ENCODE data around the gene CCDC102A. TPM values are rescaled to one million over a fixed set of nuclear protein-coding genes. Genes with fewer than 3 reads are reported as not detected.

Gene CCDC102A
- total RNA-seq, 3 donors from 2014 or later: 1.2 to 16.2 (median 2.5) TPM

DNA sequence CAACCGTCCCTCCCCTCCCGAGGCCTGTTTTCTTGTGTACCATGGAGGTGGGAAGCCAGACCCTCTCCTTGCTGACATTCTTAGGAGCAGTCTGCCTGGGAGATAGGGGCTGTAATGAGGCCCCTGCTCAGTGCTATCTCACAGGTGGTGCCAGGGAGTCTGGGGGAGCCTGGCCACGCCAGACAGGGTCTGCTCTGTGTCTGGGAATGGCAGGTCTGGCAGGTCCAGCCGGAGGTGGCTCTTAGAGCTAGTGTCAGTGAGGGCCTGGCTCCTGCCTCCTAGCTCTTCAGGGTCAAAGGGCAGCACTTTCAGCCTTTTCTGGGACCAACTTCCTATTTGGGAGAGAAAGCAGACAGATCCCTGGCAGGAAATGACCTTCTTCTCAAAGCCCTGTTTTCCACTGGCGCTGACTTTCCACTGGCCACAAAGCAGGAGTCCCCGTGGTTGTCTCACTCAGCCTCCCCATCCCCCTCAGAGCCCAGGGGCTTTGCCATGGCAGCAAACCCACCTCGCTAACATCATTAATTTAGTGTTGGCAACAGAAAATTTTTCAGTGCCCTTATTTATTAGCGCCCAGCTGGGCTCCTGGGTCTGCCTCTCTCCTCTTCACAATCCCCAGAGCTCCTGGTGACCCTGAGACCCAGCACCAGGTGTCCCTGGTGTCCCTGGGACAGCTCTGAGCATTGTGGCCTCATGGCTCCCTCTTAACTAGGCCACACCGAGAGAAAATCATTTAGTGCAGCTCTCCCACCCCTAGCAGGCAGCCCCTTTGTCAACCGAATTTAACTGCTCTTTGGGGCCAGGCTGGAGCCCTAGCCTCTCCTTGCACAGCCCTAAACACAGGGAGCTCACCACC lies 26.1 kb downstream of the CCDC102A start:
- intact Hi-C loops (cut with DNase I, micrococcal nuclease): no loop called here
- Histone ChIP-seq H3K4me3 (no peak overlapping the region), H3K9me3 (no peaks in the 10 kb centered on the region), H3K36me3 (ENCODE audit: low read depth) (no peaks in the 10 kb centered on the region), H3K4me1 (ENCODE audit: low read depth) (no peaks in the 10 kb centered on the region)
- TF ChIP-seq, protein P1, sequence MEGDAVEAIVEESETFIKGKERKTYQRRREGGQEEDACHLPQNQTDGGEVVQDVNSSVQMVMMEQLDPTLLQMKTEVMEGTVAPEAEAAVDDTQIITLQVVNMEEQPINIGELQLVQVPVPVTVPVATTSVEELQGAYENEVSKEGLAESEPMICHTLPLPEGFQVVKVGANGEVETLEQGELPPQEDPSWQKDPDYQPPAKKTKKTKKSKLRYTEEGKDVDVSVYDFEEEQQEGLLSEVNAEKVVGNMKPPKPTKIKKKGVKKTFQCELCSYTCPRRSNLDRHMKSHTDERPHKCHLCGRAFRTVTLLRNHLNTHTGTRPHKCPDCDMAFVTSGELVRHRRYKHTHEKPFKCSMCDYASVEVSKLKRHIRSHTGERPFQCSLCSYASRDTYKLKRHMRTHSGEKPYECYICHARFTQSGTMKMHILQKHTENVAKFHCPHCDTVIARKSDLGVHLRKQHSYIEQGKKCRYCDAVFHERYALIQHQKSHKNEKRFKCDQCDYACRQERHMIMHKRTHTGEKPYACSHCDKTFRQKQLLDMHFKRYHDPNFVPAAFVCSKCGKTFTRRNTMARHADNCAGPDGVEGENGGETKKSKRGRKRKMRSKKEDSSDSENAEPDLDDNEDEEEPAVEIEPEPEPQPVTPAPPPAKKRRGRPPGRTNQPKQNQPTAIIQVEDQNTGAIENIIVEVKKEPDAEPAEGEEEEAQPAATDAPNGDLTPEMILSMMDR (IDR thresholded peaks at IDR 0.05): no peak
- DNase-seq (no peak), ATAC-seq (no peak)

DNA sequence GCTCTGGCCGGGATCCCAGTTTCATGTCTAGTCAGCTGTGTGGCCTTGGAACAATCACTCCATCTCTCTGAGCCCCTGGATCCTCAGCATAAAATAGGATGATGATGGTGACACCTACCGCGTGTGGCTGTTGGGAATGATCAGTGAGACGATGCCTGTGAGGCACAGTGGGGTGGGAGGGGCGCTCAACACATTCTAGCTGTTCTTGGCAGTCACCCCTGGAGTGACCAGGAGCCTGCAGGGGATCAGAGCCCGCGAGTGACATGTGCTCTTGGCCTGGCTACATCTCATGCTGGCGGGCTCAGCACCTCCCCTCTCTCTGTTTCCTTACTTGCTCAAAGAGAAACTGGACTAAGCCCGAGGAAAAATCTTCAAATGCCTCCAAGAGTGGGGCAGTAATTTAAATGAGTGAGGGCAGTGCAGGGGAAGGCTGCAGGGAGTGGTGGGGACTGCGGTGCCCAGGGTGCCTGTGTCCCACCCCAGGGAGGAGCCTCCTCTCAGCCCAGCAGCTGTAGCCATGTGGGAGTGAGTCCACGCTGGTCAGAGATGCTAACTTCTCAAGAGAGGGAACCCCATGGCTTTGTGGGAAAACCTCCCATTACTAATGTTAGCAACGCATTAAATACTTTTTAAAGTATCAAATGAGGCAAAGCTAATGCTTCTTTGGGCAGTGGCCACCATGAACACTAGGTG lies 27.0 kb downstream of the CCDC102A start:
- TF ChIP-seq, protein P1 (IDR thresholded peaks at IDR 0.05): no peak
- no peaks in the 10 kb centered on the region for H3K9me3 ChIP-seq
- no peak for ATAC-seq
- intact Hi-C loops (cut with DNase I, micrococcal nuclease): no loop called here
- no peaks in the 10 kb centered on the region for H3K4me1 ChIP-seq (ENCODE audit: low read depth)
- no peak for DNase-seq
- no peaks in the 10 kb centered on the region for H3K36me3 ChIP-seq (ENCODE audit: low read depth)
- no peak overlapping the region for H3K4me3 ChIP-seq

DNA sequence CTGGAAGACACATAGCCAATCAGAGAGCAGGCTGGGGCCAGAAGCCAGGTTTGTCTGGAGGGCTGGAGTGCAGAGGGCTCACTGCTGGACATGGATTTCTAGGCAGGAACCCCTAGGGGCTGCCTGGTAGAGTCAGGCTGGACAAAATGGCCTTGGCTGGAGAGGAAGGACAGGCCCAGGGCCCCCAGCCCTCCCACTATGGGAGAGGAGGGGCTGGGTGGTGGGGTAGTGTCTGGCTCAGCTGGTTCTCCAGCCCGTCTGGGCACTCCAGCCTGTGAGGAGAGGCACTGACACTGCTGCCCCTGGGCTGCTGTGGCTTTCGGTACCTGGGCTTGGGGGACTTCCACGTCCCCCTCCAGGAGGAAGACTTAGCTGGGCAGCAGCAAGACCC lies 28.3 kb downstream of the CCDC102A start:
- no peak for ATAC-seq

DNA sequence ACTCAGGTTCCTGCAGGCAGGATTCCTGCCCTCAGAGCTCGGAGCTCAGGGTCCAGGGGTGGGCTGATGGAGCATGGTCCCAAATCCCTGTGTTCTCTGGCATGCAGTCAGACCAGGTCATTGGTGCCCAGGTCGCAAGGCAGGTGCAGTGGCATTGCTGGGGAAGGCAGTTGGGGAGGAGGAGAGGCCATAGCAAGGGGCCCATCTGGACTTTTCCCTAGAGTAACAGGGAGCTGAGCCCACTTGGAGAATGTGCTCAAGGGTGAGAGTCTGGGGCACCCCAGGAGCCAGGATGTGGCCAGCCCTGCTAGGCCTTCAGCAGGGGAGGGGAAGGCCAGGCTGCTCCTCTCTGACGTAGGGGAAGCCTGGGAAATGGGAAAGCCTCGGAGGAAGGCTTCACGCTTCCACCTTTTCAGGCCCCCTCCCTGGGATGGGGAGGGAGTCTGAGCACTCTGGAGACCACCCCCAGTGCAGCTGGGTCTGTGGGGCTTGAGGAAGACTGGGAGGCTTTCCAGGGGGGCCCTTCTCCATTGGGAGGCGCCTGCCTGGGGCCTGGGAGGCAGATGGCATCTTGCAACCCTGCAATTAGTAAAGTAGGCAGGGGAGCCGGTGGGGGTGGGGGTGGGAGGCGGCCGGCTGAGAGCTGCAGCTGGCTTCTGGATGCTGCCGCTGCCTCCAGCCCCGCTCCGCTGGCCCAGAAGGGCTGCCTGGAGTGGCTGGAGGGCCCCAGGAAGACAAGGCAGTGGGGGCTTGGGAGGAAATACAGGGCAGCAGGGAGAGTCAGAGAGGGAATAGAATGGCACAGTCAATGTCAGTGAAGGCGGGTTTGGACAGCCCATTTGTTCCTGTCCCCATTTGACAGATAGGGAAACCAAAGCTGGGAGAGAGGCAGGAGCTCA lies 29.0 kb downstream of the CCDC102A start:
- H3K4me3 ChIP-seq: no peak overlapping the region
- ATAC-seq: no peak
- no peaks in the 10 kb centered on the region for H3K9me3 ChIP-seq
- H3K4me1 ChIP-seq (ENCODE audit: low read depth): no peaks in the 10 kb centered on the region
- TF ChIP-seq, protein P1 (IDR thresholded peaks at IDR 0.05): no peak
- intact Hi-C loops (cut with DNase I, micrococcal nuclease): no loop called here
- DNase-seq: no peak
- no peaks in the 10 kb centered on the region for H3K36me3 ChIP-seq (ENCODE audit: low read depth)

More for the DNA sequence above, 28.3 kb downstream of the CCDC102A start:
- no peak for DNase-seq
- Histone ChIP-seq H3K36me3 (ENCODE audit: low read depth) (no peaks in the 10 kb centered on the region), H3K9me3 (no peaks in the 10 kb centered on the region), H3K4me3 (no peak overlapping the region), H3K4me1 (ENCODE audit: low read depth) (no peaks in the 10 kb centered on the region)
- TF ChIP-seq, protein P1 (IDR thresholded peaks at IDR 0.05): no peak
- intact Hi-C loops (cut with DNase I, micrococcal nuclease): no loop called here

DNA sequence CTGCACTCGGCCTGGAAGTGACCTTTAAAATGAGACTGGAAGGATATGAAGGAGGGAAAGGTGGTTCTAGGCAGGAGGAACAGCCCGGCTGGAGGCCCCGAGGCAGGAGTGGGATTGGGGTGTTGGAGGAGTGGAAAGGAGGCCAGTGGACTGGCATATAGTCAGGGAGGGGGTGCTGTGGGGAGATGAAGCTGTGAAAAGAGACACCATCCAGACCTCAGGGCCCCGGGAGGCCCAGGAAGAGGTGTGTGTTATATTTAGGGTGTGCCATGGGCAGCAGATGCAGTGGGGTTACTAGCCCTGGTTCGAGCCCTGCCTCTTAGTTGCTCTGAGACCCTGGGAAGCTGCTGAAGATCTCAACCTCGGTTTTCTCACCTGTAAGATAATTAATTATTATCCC lies 31.2 kb downstream of the CCDC102A start:
- no peaks in the 10 kb centered on the region for H3K9me3 ChIP-seq
- TF ChIP-seq, protein P1 (IDR thresholded peaks at IDR 0.05): no peak

More for the DNA sequence above, 31.2 kb downstream of the CCDC102A start:
- no peak for ATAC-seq
- Histone ChIP-seq H3K36me3 (ENCODE audit: low read depth) (no peaks in the 10 kb centered on the region), H3K4me1 (ENCODE audit: low read depth) (no peaks in the 10 kb centered on the region), H3K4me3 (no peak overlapping the region)
- intact Hi-C loops (cut with DNase I, micrococcal nuclease): no loop called here
- DNase-seq: no peak
